Stimulated activated naive CD8-positive, alpha-beta T cell treated with anti-CD3 and anti-CD28 coated beads, Interleukin-15, Interleukin-2, amounts not matched to agents 100 ng/mL and 50 ng/mL, for 24 hours (primary cell): ENCODE results near the gene SLC6A2.

Source experiments
- H3K27ac Mint-ChIP-seq: one replicate; pipeline ENCODE4 v1.8.0; 2021; ENCODE audit warnings: mild to moderate bottlenecking, mixed read lengths
- H3K27me3 Mint-ChIP-seq: one replicate; pipeline ENCODE4 v1.8.0; 2021; ENCODE audit warnings: mixed read lengths
- H3K36me3 Mint-ChIP-seq: one replicate; pipeline ENCODE4 v1.8.0; 2021; ENCODE audit warnings: low read depth, mixed read lengths
- H3K4me1 Mint-ChIP-seq: one replicate; pipeline ENCODE4 v1.8.0; 2021; ENCODE audit warnings: low read depth, mixed read lengths
- H3K4me3 Mint-ChIP-seq: one replicate; pipeline ENCODE4 v1.8.0; 2021; ENCODE audit warnings: mild to moderate bottlenecking, mixed read lengths
- H3K9me3 Mint-ChIP-seq: one replicate; pipeline ENCODE4 v1.8.0; 2021; ENCODE audit warnings: mixed read lengths

SLC6A2 gene

GRCh38 chr16:55660828-55661227, 5.0 kb downstream of the SLC6A2 start:
- H3K4me1 Mint-ChIP-seq = no peaks in the 10 kb centered on the region
- peaks cover 16% of the 10 kb centered on the region for H3K27me3 Mint-ChIP-seq
- H3K4me3 Mint-ChIP-seq = no peak overlapping the region
- no peak overlapping the region for H3K27ac Mint-ChIP-seq
- H3K36me3 Mint-ChIP-seq = no peaks in the 10 kb centered on the region
- H3K9me3 Mint-ChIP-seq = no peaks in the 10 kb centered on the region

- H3K36me3 Mint-ChIP-seq = no peaks in the 10 kb centered on the region
- H3K27ac Mint-ChIP-seq = no peak overlapping the region
- peaks cover 11% of the 10 kb centered on the region for H3K27me3 Mint-ChIP-seq
- H3K4me3 Mint-ChIP-seq = no peak overlapping the region
- H3K4me1 Mint-ChIP-seq = no peaks in the 10 kb centered on the region
- H3K9me3 Mint-ChIP-seq = no peaks in the 10 kb centered on the region
These were observed 6.3 kb downstream of the SLC6A2 start for GRCh38 chr16:55661941-55662643.

- no peaks in the 10 kb centered on the region for H3K4me1 Mint-ChIP-seq
- H3K36me3 Mint-ChIP-seq = no peaks in the 10 kb centered on the region
These were observed 6.8 kb downstream of the SLC6A2 start for GRCh38 chr16:55662644-55663031.

GRCh38 chr16:55663225-55663624, 7.4 kb downstream of the SLC6A2 start:
- H3K27me3 Mint-ChIP-seq = peaks cover 9% of the 10 kb centered on the region
- H3K9me3 Mint-ChIP-seq = no peaks in the 10 kb centered on the region
- no peaks in the 10 kb centered on the region for H3K4me1 Mint-ChIP-seq
- no peak overlapping the region for H3K27ac Mint-ChIP-seq
- H3K4me3 Mint-ChIP-seq = no peak overlapping the region
- H3K36me3 Mint-ChIP-seq = no peaks in the 10 kb centered on the region

More at GRCh38 chr16:55662644-55663031, 6.8 kb downstream of the SLC6A2 start:
- H3K9me3 Mint-ChIP-seq = no peaks in the 10 kb centered on the region
- no peak overlapping the region for H3K4me3 Mint-ChIP-seq
- H3K27ac Mint-ChIP-seq = no peak overlapping the region
- peaks cover 9% of the 10 kb centered on the region for H3K27me3 Mint-ChIP-seq

GRCh38 chr16:55663765-55664677, 8.2 kb downstream of the SLC6A2 start:
- H3K9me3 Mint-ChIP-seq = no peaks in the 10 kb centered on the region
- no peaks in the 10 kb centered on the region for H3K4me1 Mint-ChIP-seq
- H3K4me3 Mint-ChIP-seq = no peak overlapping the region
- H3K36me3 Mint-ChIP-seq = no peaks in the 10 kb centered on the region
- H3K27me3 Mint-ChIP-seq = peaks cover 7% of the 10 kb centered on the region
- no peak overlapping the region for H3K27ac Mint-ChIP-seq

- no peak overlapping the region for H3K27ac Mint-ChIP-seq
- peaks cover 2% of the 10 kb centered on the region for H3K27me3 Mint-ChIP-seq
- no peaks in the 10 kb centered on the region for H3K36me3 Mint-ChIP-seq
- H3K4me3 Mint-ChIP-seq = no peak overlapping the region
- H3K4me1 Mint-ChIP-seq = no peaks in the 10 kb centered on the region
- no peaks in the 10 kb centered on the region for H3K9me3 Mint-ChIP-seq
These were observed 9.1 kb downstream of the SLC6A2 start for GRCh38 chr16:55664786-55665407.

GRCh38 chr16:55665511-55665910, 9.7 kb downstream of the SLC6A2 start:
- no peaks in the 10 kb centered on the region for H3K9me3 Mint-ChIP-seq
- no peaks in the 10 kb centered on the region for H3K36me3 Mint-ChIP-seq
- H3K4me3 Mint-ChIP-seq = no peak overlapping the region
- no peaks in the 10 kb centered on the region for H3K4me1 Mint-ChIP-seq
- H3K27me3 Mint-ChIP-seq = no peaks in the 10 kb centered on the region
- H3K27ac Mint-ChIP-seq = no peak overlapping the region

- Mint-ChIP-seq H3K36me3 (no peaks in the 10 kb centered on the region), H3K4me1 (no peaks in the 10 kb centered on the region), H3K27me3 (no peaks in the 10 kb centered on the region), H3K9me3 (no peaks in the 10 kb centered on the region), H3K27ac (no peak overlapping the region), H3K4me3 (no peak overlapping the region)
These were observed 10.2 kb downstream of the SLC6A2 start for GRCh38 chr16:55666012-55666411.

- no peak overlapping the region for H3K27ac Mint-ChIP-seq
- H3K27me3 Mint-ChIP-seq = no peaks in the 10 kb centered on the region
- H3K4me3 Mint-ChIP-seq = no peak overlapping the region
- no peaks in the 10 kb centered on the region for H3K36me3 Mint-ChIP-seq
- H3K4me1 Mint-ChIP-seq = no peaks in the 10 kb centered on the region
- no peaks in the 10 kb centered on the region for H3K9me3 Mint-ChIP-seq
These were observed 12.0 kb downstream of the SLC6A2 start for GRCh38 chr16:55667753-55668152.

GRCh38 chr16:55668340-55669281, 12.8 kb downstream of the SLC6A2 start:
- Mint-ChIP-seq H3K9me3 (no peaks in the 10 kb centered on the region), H3K27ac (no peak overlapping the region)

GRCh38 chr16:55671206-55671973, 15.6 kb downstream of the SLC6A2 start:
- Mint-ChIP-seq H3K27me3 (peaks cover 4% of the 10 kb centered on the region), H3K27ac (no peak overlapping the region), H3K4me1 (no peaks in the 10 kb centered on the region), H3K9me3 (no peaks in the 10 kb centered on the region), H3K36me3 (no peaks in the 10 kb centered on the region), H3K4me3 (no peak overlapping the region)

More at GRCh38 chr16:55668340-55669281, 12.8 kb downstream of the SLC6A2 start:
- Mint-ChIP-seq H3K27me3 (no peaks in the 10 kb centered on the region), H3K4me3 (no peak overlapping the region), H3K4me1 (no peaks in the 10 kb centered on the region), H3K36me3 (no peaks in the 10 kb centered on the region)

- peaks cover 4% of the 10 kb centered on the region for H3K27me3 Mint-ChIP-seq
- H3K4me1 Mint-ChIP-seq = no peaks in the 10 kb centered on the region
- no peaks in the 10 kb centered on the region for H3K36me3 Mint-ChIP-seq
- H3K4me3 Mint-ChIP-seq = no peak overlapping the region
- H3K9me3 Mint-ChIP-seq = no peaks in the 10 kb centered on the region
- no peak overlapping the region for H3K27ac Mint-ChIP-seq
These were observed 16.1 kb downstream of the SLC6A2 start for GRCh38 chr16:55671974-55672280.

GRCh38 chr16:55672471-55672870, 16.7 kb downstream of the SLC6A2 start:
- Mint-ChIP-seq H3K9me3 (no peaks in the 10 kb centered on the region), H3K36me3 (no peaks in the 10 kb centered on the region), H3K27me3 (peaks cover 4% of the 10 kb centered on the region), H3K4me3 (no peak overlapping the region), H3K4me1 (no peaks in the 10 kb centered on the region), H3K27ac (no peak overlapping the region)
